HL-60 (cell line): Measurements from ENCODE around the gene KRCC1.

ENCODE experiments used
- DNase-seq, 2 experiments: peaks; one replicate each; pipeline ENCODE4 v3.0.0-alpha.2; 2010 to 2020; ENCODE audit warnings: low read depth in 1 of 2, low spot score in 1 of 2
- H3K27ac ChIP-seq: fragments of 250-450 bp; sonication (Bioruptor Pico); replicated peaks from 2 replicates; pipeline ENCODE4 v1.5.1; 2020; ENCODE audit warnings: mild to moderate bottlenecking, moderate library complexity
- H3K27me3 ChIP-seq: fragments of 250-450 bp; sonication (Bioruptor Pico); 2 replicates; pipeline ENCODE4 v1.5.1; 2021; ENCODE audit warnings: mild to moderate bottlenecking, moderate library complexity; ENCODE audit not compliant: insufficient read depth, poor library complexity, severe bottlenecking
- H3K4me3 ChIP-seq: replicated peaks from 2 replicates; pipeline ENCODE4 v1.5.1; 2011; ENCODE audit warnings: mild to moderate bottlenecking, control low read depth, low read length; ENCODE audit not compliant: insufficient read depth
- GABPA ChIP-seq: IDR thresholded peaks from 2 replicates; pipeline ENCODE4 v1.6.1; 2012; ENCODE audit warnings: low read depth
- POLR2AphosphoS5 ChIP-seq: IDR thresholded peaks from 2 replicates; pipeline ENCODE4 v1.6.1; 2012; ENCODE audit warnings: low read depth
- SPI1 ChIP-seq: IDR thresholded peaks from 2 replicates; pipeline ENCODE4 v1.6.1; 2012; ENCODE audit warnings: low read depth, mild to moderate bottlenecking, borderline replicate concordance
- TF ChIP-seq, protein P1 (sequence below): IDR thresholded peaks from one replicate; pipeline ENCODE4 v1.5.1; 2011; ENCODE audit warnings: low read length, control low read depth, inconsistent platforms; ENCODE audit not compliant: insufficient read depth
- TF ChIP-seq, protein P2 (sequence below): IDR thresholded peaks from 2 replicates; pipeline ENCODE4 v1.6.1; 2012; ENCODE audit warnings: low read depth; ENCODE audit not compliant: insufficient replicate concordance

KRCC1 gene

GRCh38 chr2:88087763-88088162 is 32.2 kb upstream of the KRCC1 start:
- no peak overlapping the region for H3K27ac ChIP-seq
- DNase-seq = no peak
- H3K4me3 ChIP-seq = no peak overlapping the region
- TF ChIP-seq GABPA (no peak), SPI1 (no peak)
- TF ChIP-seq, protein P1, sequence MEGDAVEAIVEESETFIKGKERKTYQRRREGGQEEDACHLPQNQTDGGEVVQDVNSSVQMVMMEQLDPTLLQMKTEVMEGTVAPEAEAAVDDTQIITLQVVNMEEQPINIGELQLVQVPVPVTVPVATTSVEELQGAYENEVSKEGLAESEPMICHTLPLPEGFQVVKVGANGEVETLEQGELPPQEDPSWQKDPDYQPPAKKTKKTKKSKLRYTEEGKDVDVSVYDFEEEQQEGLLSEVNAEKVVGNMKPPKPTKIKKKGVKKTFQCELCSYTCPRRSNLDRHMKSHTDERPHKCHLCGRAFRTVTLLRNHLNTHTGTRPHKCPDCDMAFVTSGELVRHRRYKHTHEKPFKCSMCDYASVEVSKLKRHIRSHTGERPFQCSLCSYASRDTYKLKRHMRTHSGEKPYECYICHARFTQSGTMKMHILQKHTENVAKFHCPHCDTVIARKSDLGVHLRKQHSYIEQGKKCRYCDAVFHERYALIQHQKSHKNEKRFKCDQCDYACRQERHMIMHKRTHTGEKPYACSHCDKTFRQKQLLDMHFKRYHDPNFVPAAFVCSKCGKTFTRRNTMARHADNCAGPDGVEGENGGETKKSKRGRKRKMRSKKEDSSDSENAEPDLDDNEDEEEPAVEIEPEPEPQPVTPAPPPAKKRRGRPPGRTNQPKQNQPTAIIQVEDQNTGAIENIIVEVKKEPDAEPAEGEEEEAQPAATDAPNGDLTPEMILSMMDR = no peak
- TF ChIP-seq, protein P2, sequence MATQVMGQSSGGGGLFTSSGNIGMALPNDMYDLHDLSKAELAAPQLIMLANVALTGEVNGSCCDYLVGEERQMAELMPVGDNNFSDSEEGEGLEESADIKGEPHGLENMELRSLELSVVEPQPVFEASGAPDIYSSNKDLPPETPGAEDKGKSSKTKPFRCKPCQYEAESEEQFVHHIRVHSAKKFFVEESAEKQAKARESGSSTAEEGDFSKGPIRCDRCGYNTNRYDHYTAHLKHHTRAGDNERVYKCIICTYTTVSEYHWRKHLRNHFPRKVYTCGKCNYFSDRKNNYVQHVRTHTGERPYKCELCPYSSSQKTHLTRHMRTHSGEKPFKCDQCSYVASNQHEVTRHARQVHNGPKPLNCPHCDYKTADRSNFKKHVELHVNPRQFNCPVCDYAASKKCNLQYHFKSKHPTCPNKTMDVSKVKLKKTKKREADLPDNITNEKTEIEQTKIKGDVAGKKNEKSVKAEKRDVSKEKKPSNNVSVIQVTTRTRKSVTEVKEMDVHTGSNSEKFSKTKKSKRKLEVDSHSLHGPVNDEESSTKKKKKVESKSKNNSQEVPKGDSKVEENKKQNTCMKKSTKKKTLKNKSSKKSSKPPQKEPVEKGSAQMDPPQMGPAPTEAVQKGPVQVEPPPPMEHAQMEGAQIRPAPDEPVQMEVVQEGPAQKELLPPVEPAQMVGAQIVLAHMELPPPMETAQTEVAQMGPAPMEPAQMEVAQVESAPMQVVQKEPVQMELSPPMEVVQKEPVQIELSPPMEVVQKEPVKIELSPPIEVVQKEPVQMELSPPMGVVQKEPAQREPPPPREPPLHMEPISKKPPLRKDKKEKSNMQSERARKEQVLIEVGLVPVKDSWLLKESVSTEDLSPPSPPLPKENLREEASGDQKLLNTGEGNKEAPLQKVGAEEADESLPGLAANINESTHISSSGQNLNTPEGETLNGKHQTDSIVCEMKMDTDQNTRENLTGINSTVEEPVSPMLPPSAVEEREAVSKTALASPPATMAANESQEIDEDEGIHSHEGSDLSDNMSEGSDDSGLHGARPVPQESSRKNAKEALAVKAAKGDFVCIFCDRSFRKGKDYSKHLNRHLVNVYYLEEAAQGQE = no peak
- no peaks in the 10 kb centered on the region for H3K27me3 ChIP-seq

DNA sequence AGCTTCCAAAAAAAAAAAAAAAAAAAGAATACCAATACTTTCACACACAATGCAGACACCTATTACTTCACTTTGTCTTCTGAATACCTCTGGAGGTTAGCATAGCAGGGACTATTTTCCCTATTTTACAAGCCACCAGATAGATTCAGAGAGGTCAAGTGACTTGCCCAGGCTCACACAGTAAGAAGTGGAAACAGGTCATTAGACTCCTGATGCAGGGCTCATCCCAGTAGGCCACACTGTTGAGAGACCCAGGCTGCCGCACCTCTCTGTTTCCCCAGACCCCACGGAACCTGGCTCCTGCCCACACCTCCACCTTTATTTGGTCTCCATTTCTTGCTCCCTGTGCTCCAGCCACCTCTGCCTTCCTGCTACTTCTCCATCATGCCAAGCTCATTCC is 31.5 kb upstream of the KRCC1 start:
- no peak for DNase-seq
- TF ChIP-seq, protein P1 = no peak
- TF ChIP-seq POLR2AphosphoS5 (no peak), SPI1 (no peak), GABPA (no peak)
- TF ChIP-seq, protein P2 = no peak
- no peak overlapping the region for H3K4me3 ChIP-seq
- H3K27ac ChIP-seq = no peak overlapping the region
- no peaks in the 10 kb centered on the region for H3K27me3 ChIP-seq

DNA sequence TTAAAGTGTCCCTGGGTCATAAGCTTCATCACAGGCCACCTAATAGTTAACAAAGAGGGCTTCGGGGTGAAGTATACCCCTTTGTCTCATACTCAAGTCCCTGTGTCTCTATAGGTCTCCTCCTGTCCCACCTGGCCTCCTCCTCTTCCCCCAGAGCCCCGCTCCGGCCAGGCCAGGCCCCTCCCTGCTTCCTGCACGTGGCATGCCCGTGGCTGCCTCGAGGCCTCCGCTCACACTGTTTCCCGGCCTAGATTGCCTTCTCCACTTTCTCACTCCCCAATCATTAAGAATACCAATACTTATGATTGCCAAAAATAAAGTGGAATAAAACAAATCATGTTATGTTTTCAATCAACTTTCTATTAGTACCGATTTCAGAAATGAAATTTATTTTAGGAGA is 30.8 kb upstream of the KRCC1 start:
- H3K27ac ChIP-seq = no peak overlapping the region
- no peak overlapping the region for H3K4me3 ChIP-seq
- DNase-seq = no peak
- TF ChIP-seq, protein P1 = no peak
- TF ChIP-seq POLR2AphosphoS5 = no peak
- TF ChIP-seq, protein P2 = no peak
- no peak for TF ChIP-seq GABPA
- no peak for TF ChIP-seq SPI1
- H3K27me3 ChIP-seq = no peaks in the 10 kb centered on the region
